Naive thymus-derived CD8-positive, alpha-beta T cell (primary cell): Measurements from ENCODE around the gene RNH1. TPM values are rescaled to one million over a fixed set of nuclear protein-coding genes. Genes with fewer than 3 reads are reported as not detected.

Experiments
- ATAC-seq, 2 donors: fragments of 150-1000 bp; cut with Tn5 transposase in 1 of 2; sonication (Bioruptor Pico), chemical (Tn5 transposase) in 1 of 2; 1 replicate in 1 of 2; 2 replicates in 1 of 2; pipeline ENCODE4 v1.10.0; 2021; ENCODE audit warnings: mild to moderate bottlenecking in 2 of 2, moderate library complexity in 2 of 2
- POLR2A ChIA-PET: fragments of 350-600 bp; sonication (Branson Sonifier 250); formaldehyde crosslinking; loops from one replicate; lab custom pipeline; 2021; ENCODE audit warnings: antibody characterized with exemption; lab: Charles Lee
- DNase-seq, 10 donors: peaks; one replicate each; pipeline versions ENCODE4 v3.0.0 to v3.0.0-alpha.2; 2020 to 2022
- H3K27ac Mint-ChIP-seq, 10 donors: one replicate each; pipeline ENCODE4 v1.8.0; 2020 to 2022; ENCODE audit warnings: mild to moderate bottlenecking in 10 of 10, mixed read lengths in 10 of 10, moderate library complexity in 4 of 10, inconsistent platforms in 1 of 10
- H3K27me3 Mint-ChIP-seq, 5 donors: one replicate each; pipeline ENCODE4 v1.8.0; 2021 to 2022; ENCODE audit warnings: mixed read lengths in 5 of 5
- H3K36me3 Mint-ChIP-seq, 3 donors: one replicate each; pipeline ENCODE4 v1.8.0; 2020 to 2022; ENCODE audit warnings: mixed read lengths in 3 of 3, mild to moderate bottlenecking in 2 of 3, inconsistent platforms in 1 of 3
- H3K4me1 Mint-ChIP-seq, 4 donors: one replicate each; pipeline ENCODE4 v1.8.0; 2021 to 2022; ENCODE audit warnings: mixed read lengths in 4 of 4
- H3K4me3 Mint-ChIP-seq, 10 donors: one replicate each; pipeline ENCODE4 v1.8.0; 2020 to 2022; ENCODE audit warnings: mild to moderate bottlenecking in 10 of 10, mixed read lengths in 10 of 10, moderate library complexity in 6 of 10, inconsistent platforms in 1 of 10
- H3K9me3 Mint-ChIP-seq, 9 donors: one replicate each; pipeline ENCODE4 v1.8.0; 2020 to 2022; ENCODE audit warnings: mixed read lengths in 9 of 9, mild to moderate bottlenecking in 3 of 9, inconsistent platforms in 1 of 9, moderate library complexity in 1 of 9
- polyA plus RNA-seq, 3 donors: library from polyadenylated mRNA; unstranded; fragments of 300-500 nt; fragmentation: Illumina TruSeq; gene quantifications; one replicate each; pipeline ENCODE4 v1.2.3, GENCODE V29; 2021
- total RNA-seq, 8 experiments: library from RNA in 2 of 8; stranded (reverse) in 2 of 8; gene quantifications; one replicate each; pipeline ENCODE4 v1.2.3 and lab custom pipeline; 2021 to 2026

RNH1 gene
- total and polyA plus RNA-seq, 5 experiments from 2014 or later: 102 to 198 (median 152) TPM

- no peak overlapping the region for H3K4me3 Mint-ChIP-seq
- H3K4me1 Mint-ChIP-seq: peaks cover 0 to 2% (median 0%) of the 10 kb centered on the region in 4 donors
- peaks cover 0 to 19% (median 2%) of the 10 kb centered on the region in 3 donors for H3K36me3 Mint-ChIP-seq
- no peak overlapping the region for H3K27ac Mint-ChIP-seq
- DNase-seq (no peak), ATAC-seq (no peak)
- no peaks in the 10 kb centered on the region for H3K27me3 Mint-ChIP-seq
- POLR2A ChIA-PET: no interaction called here
- H3K9me3 Mint-ChIP-seq: no peaks in the 10 kb centered on the region
Measured at GRCh38 chr11:490186-490929, 16.7 kb downstream of the RNH1 start.

DNA sequence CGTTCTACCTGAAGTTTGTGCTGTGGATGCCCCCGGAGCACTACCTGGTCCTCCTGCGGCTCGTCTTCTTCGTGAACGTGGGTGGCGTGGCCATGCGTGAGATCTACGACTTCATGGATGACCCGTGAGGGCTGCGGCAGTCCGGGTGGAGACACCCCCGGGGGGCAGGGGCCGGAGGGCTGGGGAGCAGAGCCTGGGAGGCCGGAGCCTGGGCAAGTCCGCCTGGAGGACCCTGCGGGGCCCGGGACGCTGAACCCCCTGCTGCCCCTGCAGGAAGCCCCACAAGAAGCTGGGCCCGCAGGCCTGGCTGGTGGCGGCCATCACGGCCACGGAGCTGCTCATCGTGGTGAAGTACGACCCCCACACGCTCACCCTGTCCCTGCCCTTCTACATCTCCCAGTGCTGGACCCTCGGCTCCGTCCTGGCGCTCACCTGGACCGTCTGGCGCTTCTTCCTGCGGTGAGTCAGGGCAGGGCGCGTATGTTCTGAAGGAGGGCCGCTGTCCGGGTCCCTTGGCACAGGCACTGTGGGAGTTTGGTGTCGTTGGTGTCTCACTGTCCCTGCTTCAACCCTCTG, 17.3 kb downstream of the RNH1 start:
- ATAC-seq (no peak), DNase-seq (no peak)
- POLR2A ChIA-PET: no interaction called here
- Mint-ChIP-seq H3K9me3 (no peaks in the 10 kb centered on the region), H3K27ac (no peak overlapping the region), H3K4me1 (no peaks in the 10 kb centered on the region), H3K27me3 (no peaks in the 10 kb centered on the region), H3K36me3 (peaks cover 0 to 15% (median 2%) of the 10 kb centered on the region in 3 donors), H3K4me3 (no peak overlapping the region)

GRCh38 chr11:488992-489391, 18.1 kb downstream of the RNH1 start:
- Mint-ChIP-seq H3K27ac (peak overlapping the region in 1 of 10 donors; percentile 57), H3K36me3 (peaks cover 0 to 12% (median 2%) of the 10 kb centered on the region in 3 donors), H3K9me3 (no peaks in the 10 kb centered on the region), H3K4me3 (no peak overlapping the region), H3K4me1 (no peaks in the 10 kb centered on the region), H3K27me3 (no peaks in the 10 kb centered on the region)
- POLR2A ChIA-PET: no interaction called here
- no peak for DNase-seq
- ATAC-seq: no peak

DNA sequence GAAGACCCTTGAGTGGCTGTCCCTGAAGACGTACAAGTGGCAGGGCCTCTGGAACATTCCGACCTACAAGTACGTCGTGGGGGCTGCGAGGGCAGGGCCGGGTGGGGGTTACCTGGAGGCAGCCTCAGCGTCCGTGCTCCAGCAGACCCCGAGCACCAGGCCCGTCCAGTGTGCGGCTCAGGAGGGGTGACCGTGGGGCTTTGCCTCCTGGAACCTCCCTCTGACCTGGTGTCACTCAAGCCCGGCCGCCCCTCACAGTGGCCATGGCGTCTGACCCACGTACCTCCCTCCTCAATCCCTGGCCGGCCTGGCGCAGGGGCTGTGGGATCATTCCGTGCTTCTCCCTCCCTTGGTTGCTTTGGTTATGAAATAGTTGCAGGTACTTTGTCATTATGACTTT, 18.5 kb downstream of the RNH1 start:
- peaks cover 0 to 12% (median 2%) of the 10 kb centered on the region in 3 donors for H3K36me3 Mint-ChIP-seq

GRCh38 chr11:488062-488461, 19.0 kb downstream of the RNH1 start:
- Mint-ChIP-seq H3K9me3 (peaks cover 0 to 2% (median 0%) of the 10 kb centered on the region in 9 donors), H3K36me3 (peaks cover 0 to 10% (median 2%) of the 10 kb centered on the region in 3 donors), H3K4me3 (no peak overlapping the region), H3K27ac (no peak overlapping the region), H3K27me3 (no peaks in the 10 kb centered on the region), H3K4me1 (no peaks in the 10 kb centered on the region)
- ATAC-seq: no peak
- no peak for DNase-seq
- POLR2A ChIA-PET: no interaction called here

More for the DNA sequence above, 18.5 kb downstream of the RNH1 start:
- H3K27me3 Mint-ChIP-seq: no peaks in the 10 kb centered on the region
- DNase-seq (no peak), ATAC-seq (no peak)
- POLR2A ChIA-PET: no interaction called here
- H3K27ac Mint-ChIP-seq: peak overlapping the region in 1 of 10 donors; percentile 57
- H3K4me3 Mint-ChIP-seq: no peak overlapping the region
- H3K4me1 Mint-ChIP-seq: no peaks in the 10 kb centered on the region
- H3K9me3 Mint-ChIP-seq: no peaks in the 10 kb centered on the region

- no peaks in the 10 kb centered on the region for H3K4me1 Mint-ChIP-seq
- H3K4me3 Mint-ChIP-seq: no peak overlapping the region
Measured at GRCh38 chr11:487571-488021, 19.4 kb downstream of the RNH1 start.

GRCh38 chr11:486189-486588, 20.9 kb downstream of the RNH1 start:
- Mint-ChIP-seq H3K36me3 (peaks cover 0 to 5% (median 5%) of the 10 kb centered on the region in 3 donors), H3K4me3 (no peak overlapping the region), H3K27ac (no peak overlapping the region), H3K27me3 (no peaks in the 10 kb centered on the region), H3K9me3 (peaks cover 0 to 2% (median 0%) of the 10 kb centered on the region in 9 donors), H3K4me1 (no peaks in the 10 kb centered on the region)
- no peak for ATAC-seq
- DNase-seq: no peak
- POLR2A ChIA-PET: no interaction called here

More at GRCh38 chr11:487571-488021, 19.4 kb downstream of the RNH1 start:
- Mint-ChIP-seq H3K27me3 (no peaks in the 10 kb centered on the region), H3K27ac (no peak overlapping the region), H3K36me3 (peaks cover 0 to 8% (median 2%) of the 10 kb centered on the region in 3 donors), H3K9me3 (peaks cover 0 to 2% (median 0%) of the 10 kb centered on the region in 9 donors)
- ATAC-seq: no peak
- POLR2A ChIA-PET: no interaction called here
- no peak for DNase-seq

DNA sequence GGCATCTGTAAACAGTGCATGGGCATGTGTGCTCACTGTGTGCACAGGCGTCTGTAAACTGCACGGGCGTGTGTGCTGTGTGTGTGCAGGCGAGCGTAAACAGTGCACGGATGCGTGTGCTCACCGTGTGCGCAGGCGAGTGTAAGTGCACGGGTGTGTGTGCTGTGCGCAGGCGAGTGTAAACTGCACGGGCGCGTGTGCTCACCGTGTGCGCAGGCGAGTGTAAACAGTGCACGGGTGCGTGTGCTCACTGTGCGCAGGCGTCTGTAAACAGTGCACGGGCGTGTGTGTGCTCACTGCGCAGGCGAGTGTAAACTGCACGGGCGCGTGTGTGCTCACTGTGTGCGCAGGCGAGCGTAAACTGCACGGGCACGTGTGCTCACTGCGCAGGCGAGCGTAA, 22.4 kb downstream of the RNH1 start:
- no peak for DNase-seq
- Mint-ChIP-seq H3K4me3 (no peak overlapping the region), H3K27ac (no peak overlapping the region), H3K9me3 (peaks cover 0 to 2% (median 0%) of the 10 kb centered on the region in 9 donors), H3K4me1 (no peaks in the 10 kb centered on the region), H3K27me3 (no peaks in the 10 kb centered on the region), H3K36me3 (peaks cover 0 to 7% (median 5%) of the 10 kb centered on the region in 3 donors)
- no peak for ATAC-seq
- POLR2A ChIA-PET: no interaction called here

DNA sequence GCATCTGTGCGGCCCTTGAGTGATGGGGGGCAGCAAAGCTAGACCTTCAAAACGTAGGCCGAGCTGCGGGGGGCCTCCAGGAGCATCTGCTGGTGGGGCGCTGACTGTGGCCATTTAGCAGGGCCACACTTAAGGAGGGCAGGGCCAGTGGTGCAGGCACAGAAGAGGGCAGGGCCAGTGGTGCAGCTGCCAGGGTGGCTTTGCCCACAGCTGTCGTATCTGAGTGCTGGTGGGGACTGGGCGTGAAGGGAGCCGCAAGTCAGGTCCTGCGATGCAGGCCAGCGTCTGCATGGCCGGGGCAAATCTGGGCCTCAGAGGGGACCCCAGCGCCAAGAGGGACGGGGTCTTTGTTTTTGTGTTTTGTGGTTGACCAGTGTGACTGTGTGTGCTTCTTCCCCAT, 27.7 kb downstream of the RNH1 start:
- Mint-ChIP-seq H3K4me3 (no peak overlapping the region), H3K27ac (no peak overlapping the region), H3K36me3 (peaks cover 0 to 5% (median 3%) of the 10 kb centered on the region in 3 donors), H3K4me1 (no peaks in the 10 kb centered on the region), H3K27me3 (no peaks in the 10 kb centered on the region), H3K9me3 (peaks cover 0 to 2% (median 0%) of the 10 kb centered on the region in 9 donors)
- POLR2A ChIA-PET: no interaction called here
- DNase-seq (no peak), ATAC-seq (no peak)

GRCh38 chr11:477052-477715, 29.9 kb downstream of the RNH1 start:
- Mint-ChIP-seq H3K27ac (peak overlapping the region in 1 of 10 donors; percentile 27), H3K27me3 (no peaks in the 10 kb centered on the region), H3K36me3 (peaks cover 0 to 5% (median 5%) of the 10 kb centered on the region in 3 donors), H3K4me3 (no peak overlapping the region), H3K9me3 (no peaks in the 10 kb centered on the region), H3K4me1 (peaks cover 0 to 3% (median 1%) of the 10 kb centered on the region in 4 donors)
- DNase-seq (no peak), ATAC-seq (no peak)
- POLR2A ChIA-PET: interaction anchor here (0.6 kb wide), 1 partner anchor 28 kb away, joined by 3 read pairs; no protein-coding TSS in a partner anchor

- Mint-ChIP-seq H3K4me1 (peaks cover 0 to 3% (median 1%) of the 10 kb centered on the region in 4 donors), H3K9me3 (no peaks in the 10 kb centered on the region), H3K27me3 (no peaks in the 10 kb centered on the region), H3K27ac (no peak overlapping the region), H3K4me3 (no peak overlapping the region), H3K36me3 (peaks cover 0 to 5% (median 4%) of the 10 kb centered on the region in 3 donors)
- ATAC-seq (no peak), DNase-seq (no peak)
- POLR2A ChIA-PET: interaction anchor here (0.6 to 1.1 kb wide), 2 partner anchors 27 kb away, joined by 3 read pairs; no protein-coding TSS in a partner anchor
Measured at GRCh38 chr11:476416-476815, 30.6 kb downstream of the RNH1 start.

DNA sequence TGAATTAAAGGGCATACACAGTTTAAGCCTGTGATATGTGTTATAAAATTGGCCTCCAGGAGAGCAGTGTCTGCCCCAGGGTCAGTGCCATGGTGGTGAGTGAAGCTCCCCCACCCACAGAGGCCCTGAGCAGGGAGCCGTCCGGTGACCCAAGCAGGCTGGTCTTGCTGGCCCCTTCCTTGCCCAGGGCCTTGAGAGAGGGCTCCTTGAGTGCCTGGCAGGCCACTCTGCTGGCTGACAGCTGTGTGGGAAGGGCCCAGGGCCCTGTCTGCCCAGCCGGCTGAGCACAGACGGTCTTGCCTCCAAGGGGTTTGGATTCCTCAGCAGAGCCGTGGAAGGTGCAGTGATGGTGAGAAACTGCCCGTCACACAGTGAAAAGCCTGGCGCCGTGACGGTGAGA, 31.1 kb downstream of the RNH1 start:
- Mint-ChIP-seq H3K27ac (no peak overlapping the region), H3K36me3 (peaks cover 0 to 5% (median under 1%) of the 10 kb centered on the region in 3 donors), H3K27me3 (no peaks in the 10 kb centered on the region), H3K9me3 (no peaks in the 10 kb centered on the region), H3K4me1 (peaks cover 0 to 3% (median 1%) of the 10 kb centered on the region in 4 donors), H3K4me3 (no peak overlapping the region)
- ATAC-seq (no peak), DNase-seq (no peak)
- POLR2A ChIA-PET: interaction anchor here (1.1 kb wide), 1 partner anchor 27 kb away, joined by 3 read pairs; no protein-coding TSS in a partner anchor
